LNCaP clone FGC (cell line): ENCODE data around the gene PPP2R2B.

Experiments used
- DNase-seq: peaks from one replicate; pipeline ENCODE4 v3.0.0-alpha.2; 2011; ENCODE audit warnings: low read depth
- H3K4me3 ChIP-seq: 2 replicates; pipeline ENCODE4 v1.5.1; 2011; ENCODE audit warnings: mild to moderate bottlenecking, low read depth, low read length, control low read depth
- TF ChIP-seq, protein P1 (sequence below): IDR thresholded peaks from 2 replicates; pipeline ENCODE4 v1.5.1; 2012; ENCODE audit warnings: mild to moderate bottlenecking; ENCODE audit not compliant: control insufficient read depth, insufficient read depth; ENCODE audit errors: extremely low read depth

Gene PPP2R2B

DNA sequence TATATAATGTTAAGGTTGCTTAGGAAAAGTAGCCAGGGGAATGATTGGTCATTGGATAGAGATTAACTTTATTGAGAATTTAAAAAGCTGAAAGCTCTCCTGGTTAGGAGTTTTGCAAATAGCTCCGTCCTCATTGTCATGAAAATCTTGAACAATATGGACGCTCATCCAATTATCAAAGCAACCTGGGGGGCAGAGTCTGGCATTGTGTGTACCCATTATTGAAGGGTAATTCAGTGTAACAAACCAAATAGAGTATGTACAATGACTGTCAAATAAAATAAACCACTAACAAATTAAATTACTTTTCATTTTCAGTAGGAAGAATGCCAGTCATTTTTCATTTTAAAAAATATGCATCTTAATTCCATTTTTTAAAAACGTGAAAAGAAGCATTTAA lies 218.6 kb downstream of the PPP2R2B start:
- TF ChIP-seq, protein P1, sequence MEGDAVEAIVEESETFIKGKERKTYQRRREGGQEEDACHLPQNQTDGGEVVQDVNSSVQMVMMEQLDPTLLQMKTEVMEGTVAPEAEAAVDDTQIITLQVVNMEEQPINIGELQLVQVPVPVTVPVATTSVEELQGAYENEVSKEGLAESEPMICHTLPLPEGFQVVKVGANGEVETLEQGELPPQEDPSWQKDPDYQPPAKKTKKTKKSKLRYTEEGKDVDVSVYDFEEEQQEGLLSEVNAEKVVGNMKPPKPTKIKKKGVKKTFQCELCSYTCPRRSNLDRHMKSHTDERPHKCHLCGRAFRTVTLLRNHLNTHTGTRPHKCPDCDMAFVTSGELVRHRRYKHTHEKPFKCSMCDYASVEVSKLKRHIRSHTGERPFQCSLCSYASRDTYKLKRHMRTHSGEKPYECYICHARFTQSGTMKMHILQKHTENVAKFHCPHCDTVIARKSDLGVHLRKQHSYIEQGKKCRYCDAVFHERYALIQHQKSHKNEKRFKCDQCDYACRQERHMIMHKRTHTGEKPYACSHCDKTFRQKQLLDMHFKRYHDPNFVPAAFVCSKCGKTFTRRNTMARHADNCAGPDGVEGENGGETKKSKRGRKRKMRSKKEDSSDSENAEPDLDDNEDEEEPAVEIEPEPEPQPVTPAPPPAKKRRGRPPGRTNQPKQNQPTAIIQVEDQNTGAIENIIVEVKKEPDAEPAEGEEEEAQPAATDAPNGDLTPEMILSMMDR = no peak
- DNase-seq = no peak
- no peak overlapping the region for H3K4me3 ChIP-seq

DNA sequence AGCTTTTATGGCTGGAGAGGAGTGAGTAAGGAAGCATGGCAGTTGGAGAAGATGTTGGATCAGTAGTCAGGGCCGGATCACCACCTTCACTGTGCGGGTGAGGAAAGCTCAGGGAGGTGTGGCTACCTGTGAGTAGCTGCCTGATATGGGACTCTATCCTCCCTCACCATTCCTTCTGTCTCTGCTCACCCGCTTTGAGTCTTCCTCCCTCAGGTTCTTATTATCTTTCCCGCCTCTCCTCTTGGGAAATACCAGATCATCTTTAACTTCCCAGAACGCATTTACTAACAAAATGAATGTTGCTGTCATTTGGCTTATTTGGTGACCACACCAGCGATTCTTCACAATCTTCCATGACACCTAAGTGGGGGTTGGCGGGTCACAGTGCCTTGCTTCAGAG lies 221.9 kb downstream of the PPP2R2B start:
- TF ChIP-seq, protein P1 = no peak
- H3K4me3 ChIP-seq = no peak overlapping the region
- no peak for DNase-seq

DNA sequence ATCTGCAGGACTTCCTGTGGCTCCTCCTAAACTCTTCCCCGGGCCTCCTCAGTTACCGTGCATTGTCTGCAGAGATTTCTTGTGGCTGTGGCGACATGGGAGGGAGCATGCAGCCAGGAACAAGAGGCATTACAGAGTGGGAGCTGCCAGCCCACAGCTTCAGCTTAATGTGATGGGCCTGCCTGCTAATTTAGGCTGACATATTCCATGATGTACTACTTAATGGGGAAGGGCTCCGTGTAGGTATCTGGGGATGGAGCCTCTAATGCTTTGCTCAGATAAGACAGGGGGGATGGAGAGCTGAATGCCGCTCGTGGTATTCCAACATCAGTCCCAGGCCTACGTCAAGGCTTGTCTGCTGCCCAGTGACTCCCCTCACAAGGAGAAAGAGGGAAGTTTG lies 225.0 kb downstream of the PPP2R2B start:
- no peak overlapping the region for H3K4me3 ChIP-seq
- TF ChIP-seq, protein P1 = no peak
- DNase-seq = no peak

DNA sequence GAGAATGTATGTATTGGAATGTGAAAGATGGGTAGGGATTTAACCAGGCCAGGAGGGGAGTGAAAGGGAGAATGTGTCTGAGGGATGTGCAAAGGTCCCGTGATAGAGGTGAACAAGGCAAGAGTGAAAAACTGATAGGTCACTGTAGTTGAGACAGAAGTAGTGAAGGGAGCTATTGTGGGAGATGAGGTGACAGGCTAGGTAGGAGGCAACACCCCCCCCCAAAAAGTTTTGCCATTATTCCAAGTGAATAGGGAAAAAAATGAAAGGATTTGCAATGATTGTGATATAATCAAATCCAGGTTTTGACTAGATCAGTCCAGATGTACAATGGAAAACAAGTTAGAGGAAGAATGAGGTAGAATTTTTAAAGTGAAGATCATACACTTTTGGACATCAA lies 226.0 kb downstream of the PPP2R2B start:
- TF ChIP-seq, protein P1 = no peak
- H3K4me3 ChIP-seq = no peak overlapping the region
- no peak for DNase-seq

DNA sequence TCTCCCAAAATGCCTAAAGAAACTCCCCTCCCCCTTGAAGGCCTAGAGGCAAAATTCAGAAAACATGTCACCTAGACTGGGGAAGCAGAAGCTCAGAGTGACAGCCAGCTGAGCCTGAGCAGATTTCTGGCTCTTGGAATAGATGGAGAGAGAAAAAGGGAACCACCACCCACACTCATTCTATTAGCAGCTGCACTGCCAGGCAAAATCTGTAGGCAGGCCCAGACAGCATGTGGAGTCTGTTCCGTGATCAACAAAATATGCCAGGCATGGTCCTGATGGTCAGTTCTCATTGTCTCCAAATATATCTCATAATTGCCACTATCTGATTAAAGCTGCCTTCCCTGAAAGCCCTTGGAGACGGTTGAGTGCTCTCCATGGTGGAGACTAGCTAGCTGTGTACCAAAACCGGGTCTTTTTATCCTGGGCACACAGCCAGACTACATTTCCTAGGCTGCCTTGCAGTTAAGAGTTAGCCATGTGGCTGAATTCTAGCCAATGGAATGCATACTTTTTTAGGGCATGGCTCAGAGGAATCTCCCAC lies 230.8 kb downstream of the PPP2R2B start:
- no peak for DNase-seq
- no peak overlapping the region for H3K4me3 ChIP-seq
- TF ChIP-seq, protein P1 = no peak

DNA sequence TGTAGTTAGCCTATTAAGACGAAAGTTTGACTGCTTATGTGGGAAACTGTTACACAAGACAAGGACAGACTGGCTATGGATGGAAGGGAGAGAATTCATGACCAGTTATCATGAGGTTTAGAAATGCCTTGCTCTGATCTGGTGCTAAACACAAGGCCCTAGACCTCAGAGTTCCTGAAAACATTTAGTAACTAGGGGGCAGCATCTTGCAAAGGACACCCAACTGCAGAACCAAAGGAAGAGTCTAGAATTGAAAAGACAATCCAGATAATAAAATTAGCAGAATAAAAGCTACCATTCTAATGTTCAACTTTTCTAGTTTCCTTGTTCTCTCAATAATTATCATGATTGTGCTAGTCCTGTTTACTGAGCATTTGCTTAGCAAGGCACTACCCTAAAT lies 232.1 kb downstream of the PPP2R2B start:
- DNase-seq = no peak
- TF ChIP-seq, protein P1 = no peak
- no peak overlapping the region for H3K4me3 ChIP-seq

DNA sequence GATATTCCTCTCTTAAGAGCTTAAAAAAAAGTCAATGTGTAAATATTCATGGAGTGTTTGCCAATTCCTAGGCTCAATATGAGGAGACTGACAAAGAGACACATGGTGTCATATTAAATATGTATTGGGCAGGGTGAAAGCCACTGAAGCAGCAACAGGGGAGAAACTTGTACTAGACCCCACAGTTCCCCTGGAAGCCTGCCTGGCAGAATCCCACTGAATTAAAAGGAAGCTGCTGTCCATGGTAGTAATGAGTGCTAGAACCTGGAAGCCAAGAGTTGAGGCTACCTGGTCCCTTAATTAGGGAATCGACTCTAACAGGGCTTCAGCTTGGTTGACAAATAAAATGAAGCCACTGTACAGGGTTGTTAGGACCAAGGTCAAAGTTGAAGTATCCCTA lies 233.2 kb downstream of the PPP2R2B start:
- DNase-seq = no peak
- no peak overlapping the region for H3K4me3 ChIP-seq

More for the DNA sequence above, 233.2 kb downstream of the PPP2R2B start:
- TF ChIP-seq, protein P1 = no peak
